NB4 (cell line): ENCODE results near the gene F8.
"Not testable (repeated sequence)": the region's sequence is repeated elsewhere in the genome, so short reads cannot be mapped to it uniquely, and the experiment has no call there.

Experiments used
- DNase-seq: peaks from one replicate; pipeline ENCODE4 v3.0.0; 2010; ENCODE audit warnings: low read depth
- H3K4me3 ChIP-seq: one replicate; pipeline ENCODE4 v1.5.1; 2011; ENCODE audit warnings: mild to moderate bottlenecking, low read depth, low read length, moderate library complexity
- MYC ChIP-seq: IDR thresholded peaks from 2 replicates; pipeline ENCODE4 v1.6.1; 2011; ENCODE audit warnings: low read depth, low read length
- POLR2A ChIP-seq: IDR thresholded peaks from 2 replicates; pipeline ENCODE4 v1.6.1; 2011; ENCODE audit warnings: mild to moderate bottlenecking; ENCODE audit not compliant: insufficient read length; ENCODE audit errors: extremely low read depth
- TF ChIP-seq, protein P1 (sequence below): IDR thresholded peaks from one replicate; pipeline ENCODE4 v1.5.1; 2012; ENCODE audit warnings: low read depth, low read length
- TF ChIP-seq, protein P2 (sequence below): IDR thresholded peaks from 2 replicates; pipeline ENCODE4 v1.6.1; 2011; ENCODE audit warnings: low read depth, low read length

Gene F8

DNA sequence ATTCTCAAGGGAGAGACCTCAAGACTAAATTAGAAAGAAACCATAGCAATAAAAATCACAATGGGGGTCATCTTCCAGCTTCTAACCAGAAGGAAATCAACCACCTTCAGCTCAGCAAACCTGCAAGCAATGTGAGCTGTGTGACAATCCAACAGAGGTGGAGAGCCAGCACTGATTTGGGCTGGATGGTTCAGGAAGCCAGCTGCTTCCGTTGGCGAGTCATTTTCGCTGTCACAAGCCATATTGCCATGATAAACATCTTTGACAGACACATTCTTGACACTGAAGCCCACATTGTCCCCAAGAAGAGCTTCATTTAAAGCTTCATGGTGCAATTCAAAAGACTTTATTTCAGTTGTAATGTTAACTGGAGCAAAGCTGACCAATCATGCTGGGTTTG, 113.7 kb downstream of the F8 start:
- H3K4me3 ChIP-seq: no peak overlapping the region
- TF ChIP-seq, protein P1, sequence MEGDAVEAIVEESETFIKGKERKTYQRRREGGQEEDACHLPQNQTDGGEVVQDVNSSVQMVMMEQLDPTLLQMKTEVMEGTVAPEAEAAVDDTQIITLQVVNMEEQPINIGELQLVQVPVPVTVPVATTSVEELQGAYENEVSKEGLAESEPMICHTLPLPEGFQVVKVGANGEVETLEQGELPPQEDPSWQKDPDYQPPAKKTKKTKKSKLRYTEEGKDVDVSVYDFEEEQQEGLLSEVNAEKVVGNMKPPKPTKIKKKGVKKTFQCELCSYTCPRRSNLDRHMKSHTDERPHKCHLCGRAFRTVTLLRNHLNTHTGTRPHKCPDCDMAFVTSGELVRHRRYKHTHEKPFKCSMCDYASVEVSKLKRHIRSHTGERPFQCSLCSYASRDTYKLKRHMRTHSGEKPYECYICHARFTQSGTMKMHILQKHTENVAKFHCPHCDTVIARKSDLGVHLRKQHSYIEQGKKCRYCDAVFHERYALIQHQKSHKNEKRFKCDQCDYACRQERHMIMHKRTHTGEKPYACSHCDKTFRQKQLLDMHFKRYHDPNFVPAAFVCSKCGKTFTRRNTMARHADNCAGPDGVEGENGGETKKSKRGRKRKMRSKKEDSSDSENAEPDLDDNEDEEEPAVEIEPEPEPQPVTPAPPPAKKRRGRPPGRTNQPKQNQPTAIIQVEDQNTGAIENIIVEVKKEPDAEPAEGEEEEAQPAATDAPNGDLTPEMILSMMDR: no peak
- TF ChIP-seq POLR2A: no peak
- TF ChIP-seq, protein P2, sequence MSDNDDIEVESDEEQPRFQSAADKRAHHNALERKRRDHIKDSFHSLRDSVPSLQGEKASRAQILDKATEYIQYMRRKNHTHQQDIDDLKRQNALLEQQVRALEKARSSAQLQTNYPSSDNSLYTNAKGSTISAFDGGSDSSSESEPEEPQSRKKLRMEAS: no peak
- TF ChIP-seq MYC: no peak
- no peak for DNase-seq

DNA sequence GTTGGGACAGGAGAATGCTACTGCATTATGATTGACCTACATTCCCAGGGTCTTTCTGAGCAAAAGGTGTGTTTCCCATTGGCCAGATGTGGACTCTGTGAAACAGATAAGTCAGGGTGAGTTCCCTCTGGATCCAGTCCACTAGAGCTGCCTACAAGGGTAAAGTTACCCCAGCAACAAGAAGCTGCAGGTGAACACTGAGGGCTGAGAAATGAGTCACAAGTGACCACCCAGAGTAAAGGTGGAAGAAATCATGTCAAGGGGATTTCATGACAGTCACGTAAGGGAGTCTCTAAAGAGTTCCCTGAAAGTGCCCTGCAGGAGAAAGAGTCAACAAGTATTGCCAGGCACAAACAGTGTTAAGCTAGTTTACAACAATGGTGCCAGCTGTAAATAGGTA, 120.1 kb downstream of the F8 start:
- TF ChIP-seq, protein P2: no peak
- TF ChIP-seq POLR2A (no peak), MYC (no peak)
- TF ChIP-seq, protein P1: no peak
- DNase-seq: no peak
- H3K4me3 ChIP-seq: no peak overlapping the region

DNA sequence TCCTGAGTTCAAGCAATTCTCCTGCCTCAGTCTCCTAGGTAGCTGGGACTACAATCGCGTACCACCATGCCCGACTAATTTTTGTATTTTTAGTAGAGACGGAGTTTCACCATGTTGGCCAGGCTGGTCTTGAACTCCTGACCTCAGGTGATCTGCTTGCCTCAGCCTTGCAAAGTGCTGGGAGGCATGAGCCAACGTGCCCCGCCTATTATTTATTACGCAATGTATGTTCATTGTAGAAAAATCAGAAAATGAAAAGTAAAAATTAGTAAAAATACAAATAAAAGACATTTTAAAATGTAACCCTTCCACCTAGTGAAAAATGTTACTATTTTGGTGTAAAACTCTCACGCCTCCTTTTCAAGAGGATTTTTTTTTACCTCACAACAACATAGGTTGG, 122.2 kb downstream of the F8 start:
- no peak overlapping the region for H3K4me3 ChIP-seq
- no peak for DNase-seq
- TF ChIP-seq MYC: no peak
- no peak for TF ChIP-seq POLR2A
- TF ChIP-seq, protein P2: no peak
- TF ChIP-seq, protein P1: no peak

DNA sequence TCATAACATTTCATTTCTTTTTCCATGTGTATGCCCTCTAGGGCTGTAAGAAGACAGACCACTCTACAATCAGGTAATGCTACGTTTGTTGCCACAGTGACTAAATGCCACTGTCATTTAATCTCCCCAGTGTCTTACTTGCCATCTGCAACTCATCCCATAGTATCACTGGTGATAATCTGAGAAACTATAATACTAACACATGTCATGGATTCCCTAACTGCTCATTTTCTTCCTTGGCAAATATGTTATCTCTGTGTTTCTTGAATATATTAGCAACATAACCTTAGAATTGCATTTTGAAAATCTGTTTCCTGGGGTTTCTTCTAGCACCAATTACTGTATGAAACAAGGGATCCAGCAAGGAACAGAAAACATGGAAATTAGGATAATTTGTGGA, 130.2 kb downstream of the F8 start:
- TF ChIP-seq POLR2A: no peak
- TF ChIP-seq, protein P1: no peak
- TF ChIP-seq, protein P2: no peak
- TF ChIP-seq MYC: no peak
- DNase-seq: no peak
- no peak overlapping the region for H3K4me3 ChIP-seq

DNA sequence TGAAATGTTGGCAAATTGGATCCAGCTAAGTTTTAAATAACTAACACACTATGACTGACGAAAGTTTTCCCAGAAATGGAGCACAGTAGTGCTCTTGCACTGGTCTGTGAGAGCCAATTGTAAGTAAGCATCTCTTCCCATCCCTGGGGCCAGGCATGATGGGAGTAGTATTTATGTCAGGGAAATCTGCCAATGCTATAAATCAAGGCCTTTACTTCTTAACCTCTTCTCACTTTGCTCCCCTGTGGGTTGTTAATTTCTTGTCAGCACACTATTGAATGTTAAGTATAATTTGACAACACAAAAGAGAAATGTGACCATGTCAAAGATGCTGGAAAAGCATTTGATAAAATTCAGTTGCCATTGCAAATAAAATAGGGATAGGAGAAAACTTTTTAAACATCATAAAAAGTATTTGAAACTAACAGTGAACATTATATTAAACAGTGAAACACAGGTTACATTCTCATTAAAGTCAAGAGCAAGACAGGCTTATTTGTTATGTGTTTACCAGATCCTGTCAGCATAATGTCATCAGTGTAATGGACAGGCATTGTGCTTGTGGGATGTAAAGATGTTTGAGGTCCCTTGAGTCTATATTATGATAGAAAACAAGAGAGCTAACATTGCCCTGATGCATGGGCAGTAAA, 131.4 kb downstream of the F8 start:
- no peak overlapping the region for H3K4me3 ChIP-seq
- TF ChIP-seq, protein P1: no peak
- TF ChIP-seq MYC (no peak), POLR2A (no peak)
- TF ChIP-seq, protein P2: no peak
- no peak for DNase-seq

DNA sequence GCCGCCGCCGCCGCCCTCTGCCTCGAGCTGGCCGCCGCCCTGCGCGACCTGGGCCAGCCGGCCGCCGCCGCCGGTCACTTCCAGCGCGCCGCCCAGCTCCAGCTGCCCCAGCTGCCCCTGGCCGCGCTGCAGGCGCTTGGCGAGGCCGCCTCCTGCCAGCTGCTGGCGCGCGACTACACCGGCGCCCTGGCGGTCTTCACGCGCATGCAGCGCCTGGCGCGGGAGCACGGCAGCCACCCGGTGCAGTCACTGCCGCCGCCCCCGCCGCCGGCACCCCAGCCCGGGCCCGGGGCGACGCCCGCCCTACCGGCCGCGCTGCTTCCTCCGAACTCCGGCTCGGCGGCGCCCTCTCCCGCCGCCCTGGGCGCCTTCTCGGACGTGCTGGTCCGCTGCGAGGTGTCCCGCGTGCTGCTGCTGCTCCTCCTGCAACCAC, 135.7 kb downstream of the F8 start:
- DNase-seq, H3K4me3 ChIP-seq: not testable (repeated sequence)

DNA sequence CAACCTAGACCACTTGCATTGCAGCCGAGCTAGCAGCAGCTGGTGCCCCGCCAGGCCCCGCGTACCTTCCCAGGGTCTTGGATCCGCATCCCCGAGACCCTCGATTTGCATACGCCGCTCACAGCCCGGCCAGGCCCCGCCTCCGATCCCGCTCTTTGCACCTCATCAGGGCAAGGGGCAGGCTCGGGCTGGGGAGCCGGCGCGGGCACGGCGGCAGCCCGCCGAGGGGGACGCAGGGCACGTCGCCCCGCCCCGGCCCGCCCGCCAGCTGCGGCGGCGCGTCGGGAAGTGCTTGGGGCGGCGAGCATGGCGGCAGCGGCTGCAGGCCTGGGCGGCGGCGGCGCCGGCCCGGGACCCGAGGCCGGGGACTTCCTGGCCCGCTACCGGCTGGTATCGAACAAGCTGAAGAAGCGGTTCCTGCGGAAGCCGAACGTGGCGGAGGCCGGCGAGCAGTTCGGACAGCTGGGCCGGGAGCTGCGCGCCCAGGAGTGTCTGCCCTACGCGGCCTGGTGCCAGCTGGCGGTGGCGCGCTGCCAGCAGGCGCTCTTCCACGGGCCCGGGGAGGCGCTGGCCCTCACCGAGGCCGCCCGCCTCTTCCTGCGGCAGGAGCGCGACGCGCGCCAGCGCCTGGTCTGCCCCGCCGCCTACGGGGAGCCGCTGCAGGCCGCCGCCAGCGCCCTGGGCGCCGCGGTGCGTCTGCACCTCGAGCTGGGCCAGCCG, 136.3 kb downstream of the F8 start, which contains the start of gene F8A1:
TSS of gene F8A1 (plus strand) at position 287 of the 720 bp plus-strand sequence. CDS start at position 307, 20 bp downstream.
- not testable (repeated sequence) for H3K4me3 ChIP-seq

DNA sequence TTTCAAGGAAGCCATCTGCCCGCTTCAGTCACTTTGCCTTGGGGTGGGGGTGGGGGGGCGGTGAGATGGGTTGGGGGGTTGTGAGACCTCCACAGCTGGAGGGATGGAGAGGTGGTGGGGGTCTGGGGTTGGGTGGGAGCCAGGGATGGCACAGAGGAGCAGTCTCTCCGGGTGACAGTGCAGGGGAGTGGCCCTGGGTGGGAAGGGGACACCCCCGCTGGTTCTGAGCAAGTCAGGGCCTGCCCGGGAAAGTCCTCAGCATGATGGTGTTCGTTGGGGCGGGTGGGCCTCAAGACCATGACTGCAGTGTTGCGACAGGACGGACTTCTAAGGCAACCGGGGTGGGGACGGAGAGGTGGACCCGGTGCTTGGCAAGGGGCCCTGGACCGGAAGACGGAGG, 137.0 kb downstream of the F8 start:
- DNase-seq, H3K4me3 ChIP-seq: not testable (repeated sequence)

More for the DNA sequence above, 136.3 kb downstream of the F8 start, which contains the start of gene F8A1:
- not testable (repeated sequence) for DNase-seq

DNA sequence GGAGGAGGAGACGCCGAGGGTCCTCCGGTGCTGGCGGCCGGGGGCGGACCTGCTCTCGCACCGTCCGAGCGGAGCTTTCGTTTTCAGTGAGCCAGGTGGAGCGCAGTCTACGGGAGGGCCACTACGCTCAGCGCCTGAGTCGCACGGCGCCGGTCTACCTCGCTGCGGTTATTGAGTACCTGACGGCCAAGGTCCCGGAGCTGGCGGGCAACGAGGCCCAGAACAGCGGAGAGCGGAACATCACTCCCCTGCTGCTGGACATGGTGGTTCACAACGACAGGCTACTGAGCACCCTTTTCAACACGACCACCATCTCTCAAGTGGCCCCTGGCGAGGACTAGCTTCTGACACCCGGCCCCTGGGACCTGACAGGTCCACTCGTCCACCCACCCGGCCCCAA, 137.5 kb downstream of the F8 start:
- H3K4me3 ChIP-seq, DNase-seq: not testable (repeated sequence)
